Measurements from ENCODE around the gene DNLZ.

DNA sequence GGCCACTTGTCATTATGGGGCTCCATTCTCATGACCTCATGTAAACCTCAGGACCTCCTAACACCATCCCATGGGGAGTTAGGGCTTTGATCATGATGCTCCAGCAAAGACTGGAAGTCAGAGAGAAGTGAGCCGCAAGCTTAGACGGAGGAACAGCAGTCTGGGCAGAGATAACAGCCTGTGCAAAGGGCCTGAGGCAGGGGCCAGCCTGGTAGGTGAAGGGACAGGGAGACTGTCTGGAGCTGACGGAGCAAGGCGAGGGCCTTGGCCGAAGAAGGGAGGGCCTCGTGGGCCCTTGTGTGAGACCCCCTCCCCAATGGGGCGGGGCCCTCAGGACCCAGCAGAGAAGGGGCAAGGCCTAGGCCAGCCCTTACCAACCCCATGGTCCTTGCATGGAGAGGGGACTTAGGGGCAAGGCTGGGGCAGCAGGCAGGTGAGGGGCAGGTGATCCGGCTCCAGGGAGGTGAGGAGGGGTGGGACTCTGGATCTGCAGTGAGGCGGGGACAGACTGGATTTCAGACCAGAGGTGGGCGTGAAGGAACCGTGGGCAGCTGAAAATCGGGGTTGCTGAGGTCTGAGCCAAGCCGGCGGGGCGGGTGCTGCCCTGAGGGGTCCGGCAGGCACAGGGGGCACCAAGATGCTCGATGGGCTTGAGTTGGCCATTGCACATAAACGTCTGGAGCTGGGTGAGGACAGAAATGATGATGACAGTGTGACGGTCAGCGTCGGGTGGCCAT, 18.8 kb downstream of the DNLZ start:
- TF ChIP-seq POLR2A (IDR thresholded peaks at IDR 0.05) = no peak
- TF ChIP-seq CTCF (IDR thresholded peaks at IDR 0.05) = no peak

Data from heart left ventricle (tissue), 13 donors.